SK-N-MC (cell line): Measurements from ENCODE around the gene AFF3.

ENCODE experiments used
- EZH2 ChIP-seq: fragments of 200-600 bp; sonication (generic); IDR thresholded peaks from one replicate; pipeline ENCODE4 v1.6.1; 2017; ENCODE audit warnings: antibody characterized with exemption
- POLR2AphosphoS5 ChIP-seq: IDR thresholded peaks from 2 replicates; pipeline ENCODE4 v1.6.1; 2012; ENCODE audit warnings: mild to moderate bottlenecking, low read depth, low read length, borderline replicate concordance

- TF ChIP-seq POLR2AphosphoS5 (no peak), EZH2 (no peak)
These were observed 140.3 kb downstream of the AFF3 start for GRCh38 chr2:100002059-100002458.
